ENCODE results near the gene NENF. TPM values are rescaled to one million over a fixed set of nuclear protein-coding genes. Genes with fewer than 3 reads are reported as not detected.
A peak's percentile ranks its signal among the peaks of the same experiment; 100 is the strongest.

Gene NENF
- total RNA-seq, 1 experiment from 2014 or later: 65.3 TPM

DNA sequence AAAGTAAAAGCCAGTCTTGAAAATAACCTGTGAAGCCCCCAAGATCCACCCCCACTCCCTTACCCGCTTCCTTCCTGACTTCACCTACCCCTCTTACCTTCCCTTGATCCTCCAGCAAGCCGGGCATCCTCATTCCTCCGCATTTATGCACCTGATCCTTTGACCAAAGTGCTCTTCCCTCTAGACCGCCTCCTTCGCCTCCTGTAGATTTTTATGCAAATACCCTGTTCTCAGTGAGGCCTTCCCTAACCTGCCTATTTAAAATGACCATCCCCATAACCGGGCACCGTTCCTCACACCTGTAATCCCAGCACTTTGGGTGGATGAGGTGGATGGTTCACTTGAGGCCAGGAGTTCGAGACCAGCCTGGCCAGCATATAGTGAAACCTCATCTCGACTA is 1.1 kb upstream of the NENF start:
- DNase-seq (ENCODE audit: low spot score): no peak

GRCh38 chr1:212432272-212432660 is 454 bp upstream of the NENF start:
- DNase-seq (ENCODE audit: low spot score): no peak

- no peak for DNase-seq (ENCODE audit: low spot score)
These were observed 1.1 kb downstream of the NENF start for GRCh38 chr1:212433577-212434462.

- no peak for DNase-seq (ENCODE audit: low spot score)
These were observed 2.3 kb downstream of the NENF start for GRCh38 chr1:212434992-212435391.

DNA sequence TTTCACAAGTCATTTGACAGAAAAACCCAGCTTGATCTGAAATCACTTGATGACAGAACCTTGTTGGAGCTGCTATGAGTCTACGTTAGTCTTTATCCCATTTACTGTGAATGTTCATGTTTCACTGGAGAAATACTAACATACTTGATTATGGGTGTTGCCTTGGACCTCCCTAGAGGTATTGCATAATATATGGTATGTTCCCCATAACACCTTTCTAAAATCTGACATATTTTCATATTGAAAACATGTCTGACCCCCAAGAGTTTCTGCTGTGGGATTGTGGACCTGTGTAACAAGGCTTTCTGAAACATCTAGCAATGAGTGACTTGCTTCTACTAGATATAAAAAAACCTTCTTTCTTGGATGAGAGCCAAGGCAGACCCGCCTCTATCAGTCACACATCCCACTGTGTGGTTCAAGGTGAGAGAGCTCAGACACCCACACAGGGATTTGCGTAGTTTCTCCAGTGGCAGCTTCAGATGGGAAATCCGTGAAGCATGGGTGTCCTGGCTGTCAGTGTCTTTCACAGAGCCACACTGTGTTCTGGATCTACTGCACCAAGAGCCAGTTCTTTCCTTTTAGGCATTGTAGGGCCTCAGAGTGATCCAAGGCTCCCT is 4.6 kb downstream of the NENF start:
- no peak for DNase-seq (ENCODE audit: low spot score)

DNA sequence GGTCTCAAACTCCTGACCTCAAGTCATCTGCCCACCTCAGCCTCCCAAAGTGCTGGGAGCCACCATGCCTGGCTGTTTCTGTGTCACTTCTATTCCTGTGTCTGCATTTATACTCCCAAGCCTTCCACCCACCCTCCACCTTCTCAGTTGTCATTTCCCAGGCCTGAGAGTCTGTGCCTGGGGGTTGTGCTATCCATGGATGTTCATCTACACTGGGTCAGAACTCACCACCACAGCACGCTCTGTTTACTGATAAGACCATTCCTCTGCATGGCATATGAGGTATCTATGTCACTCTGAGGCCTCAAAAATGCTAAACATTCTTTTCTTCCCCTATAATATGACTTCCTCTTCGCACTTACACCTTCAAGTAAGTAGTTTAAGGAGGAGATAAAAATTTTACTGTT is 6.1 kb downstream of the NENF start:
- DNase-seq (ENCODE audit: low spot score): no peak

- DNase-seq (ENCODE audit: low spot score): no peak
These were observed 7.7 kb downstream of the NENF start for GRCh38 chr1:212440419-212440818.

DNA sequence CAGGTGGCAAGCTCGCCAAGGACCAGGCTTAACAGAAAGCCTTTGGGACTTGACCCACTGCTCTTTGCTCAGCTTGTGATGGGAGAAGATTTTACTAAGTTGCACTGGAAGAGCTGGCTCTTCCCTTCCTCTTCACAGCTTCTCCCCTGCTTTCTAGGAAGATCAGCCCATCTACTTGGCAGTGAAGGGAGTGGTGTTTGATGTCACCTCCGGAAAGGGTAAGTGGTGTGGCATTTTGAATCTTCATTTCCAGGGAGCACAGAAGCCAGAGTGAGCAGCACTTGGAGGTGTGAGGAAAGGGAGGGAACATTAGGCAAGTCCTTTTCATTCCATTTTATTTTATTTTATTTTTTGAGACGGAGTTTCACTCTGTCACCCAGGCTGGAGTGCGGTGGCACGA is 9.7 kb downstream of the NENF start:
- DNase-seq (ENCODE audit: low spot score): no peak

DNA sequence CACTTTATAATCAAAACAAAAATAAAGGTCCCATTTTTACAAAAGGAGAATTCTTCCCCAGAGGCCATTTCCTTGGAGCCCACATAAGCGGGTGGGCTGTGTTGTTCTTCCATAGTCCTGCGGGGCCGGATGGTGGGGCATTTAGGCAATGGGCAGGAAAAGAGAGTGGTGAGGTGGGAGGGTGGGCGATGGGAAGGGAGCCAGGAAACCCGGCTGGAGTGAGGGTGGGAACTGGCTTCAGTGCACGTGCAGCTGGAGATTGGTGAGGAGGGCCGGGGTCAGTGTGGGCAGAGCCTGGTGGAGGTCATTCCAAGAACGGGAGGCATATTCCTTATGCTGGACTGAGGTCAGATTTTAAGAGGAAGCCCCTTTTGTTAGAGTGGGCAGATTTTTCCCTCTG is 13.6 kb downstream of the NENF start:
- DNase-seq (ENCODE audit: low spot score): no peak

GRCh38 chr1:212447478-212447877 is 14.8 kb downstream of the NENF start:
- no peak for DNase-seq (ENCODE audit: low spot score)

GRCh38 chr1:212450331-212450881 is 17.7 kb downstream of the NENF start:
- DNase-seq (ENCODE audit: low spot score): no peak

GRCh38 chr1:212451416-212452322 is 18.9 kb downstream of the NENF start:
- DNase-seq (ENCODE audit: low spot score): no peak

DNA sequence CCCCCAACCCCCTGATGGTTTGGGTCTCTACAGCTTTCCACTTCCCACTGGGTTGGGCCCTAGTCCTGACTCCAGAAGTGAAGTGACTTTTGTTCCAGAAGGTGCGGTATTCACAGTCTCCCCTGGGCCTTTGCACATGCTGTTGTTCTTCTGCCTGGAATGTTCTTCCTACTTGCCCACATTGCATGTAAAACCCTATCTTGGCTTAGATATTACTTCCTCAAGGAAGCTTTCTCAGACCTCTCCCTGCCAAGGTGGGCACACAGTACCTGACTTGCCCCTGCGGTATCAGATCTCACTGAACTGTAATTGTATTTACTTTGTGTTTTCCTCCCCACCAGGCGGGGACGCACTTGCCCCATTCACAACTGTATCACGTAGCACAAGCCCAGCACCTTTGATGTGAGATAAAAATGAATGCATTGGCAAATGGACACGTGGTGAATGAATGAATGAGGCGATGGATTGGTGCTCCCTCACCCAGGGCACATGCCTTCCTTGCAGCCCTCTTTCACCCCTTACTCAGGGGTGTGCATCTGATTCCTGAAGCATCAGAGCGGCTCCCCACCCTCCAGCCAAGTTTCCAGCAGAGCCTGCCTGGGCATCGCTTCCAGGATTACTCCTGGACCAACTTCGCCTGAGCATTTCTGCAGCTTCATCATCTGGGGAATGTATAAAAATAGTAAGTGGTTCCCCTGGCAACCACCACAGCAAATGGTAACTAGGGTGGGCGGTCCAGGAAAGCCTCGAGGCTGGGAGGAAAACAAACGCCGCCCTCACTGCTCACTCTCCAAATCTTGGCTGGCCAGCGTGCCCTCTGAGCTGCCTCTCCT is 19.8 kb downstream of the NENF start:
- no peak for DNase-seq (ENCODE audit: low spot score)

DNA sequence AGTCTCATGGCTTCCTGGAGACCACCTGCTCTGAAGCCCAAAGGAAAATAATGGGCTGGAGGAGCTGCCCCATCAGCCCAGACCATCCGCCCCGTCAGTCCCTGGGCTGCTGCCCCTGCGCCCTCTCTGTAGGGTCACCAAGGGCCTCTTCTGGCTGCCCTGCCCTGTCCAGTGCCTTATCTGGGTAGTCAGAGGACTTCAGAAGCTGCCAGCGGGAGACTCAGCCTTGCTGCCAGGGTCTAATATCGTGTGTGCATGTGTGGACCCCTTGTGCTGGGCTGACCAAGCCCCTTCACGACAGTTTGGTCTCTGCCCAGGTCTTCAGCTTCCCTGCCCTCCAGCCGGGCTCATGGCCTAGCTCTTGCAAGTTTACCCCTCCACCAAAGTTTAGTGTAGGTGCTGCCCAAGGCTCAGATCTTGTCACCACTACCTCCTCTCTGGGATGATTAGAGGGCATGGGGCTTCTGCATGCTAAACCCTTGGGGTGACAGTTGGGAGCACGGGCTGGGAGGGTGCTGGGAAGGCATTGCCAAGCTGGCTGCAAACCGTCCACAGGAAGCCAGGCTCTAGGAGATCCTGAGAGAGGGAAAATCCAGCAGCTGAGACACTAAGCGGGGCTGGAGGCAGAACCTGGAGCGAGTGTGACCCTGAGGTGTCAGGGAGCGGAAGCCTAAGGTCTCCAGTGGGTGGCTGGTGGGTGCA is 20.6 kb downstream of the NENF start:
- DNase-seq (ENCODE audit: low spot score): no peak

DNA sequence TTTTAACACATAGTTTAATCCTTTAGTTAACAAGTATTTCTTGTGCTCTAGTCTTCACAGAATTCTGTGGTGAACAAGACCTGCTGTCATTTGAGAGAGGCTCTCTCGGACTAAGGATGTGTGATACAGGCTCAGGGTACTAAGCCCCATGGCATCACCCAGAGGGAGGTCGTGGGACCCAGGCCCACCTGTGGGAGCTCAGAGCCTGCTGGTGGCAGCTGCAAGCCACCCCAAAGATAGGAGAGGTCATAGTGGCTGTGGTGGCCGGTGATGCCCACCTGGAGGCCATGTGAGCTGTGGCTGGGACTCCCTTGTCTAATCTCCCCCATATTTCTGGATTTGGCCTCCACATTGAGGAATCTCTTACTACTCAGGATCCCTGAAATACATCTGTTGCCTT is 22.0 kb downstream of the NENF start:
- DNase-seq (ENCODE audit: low spot score): no peak

- no peak for DNase-seq (ENCODE audit: low spot score)
These were observed 22.7 kb downstream of the NENF start for GRCh38 chr1:212455401-212455800.

GRCh38 chr1:212455803-212456528 is 23.2 kb downstream of the NENF start:
- peak; percentile 64 for DNase-seq (ENCODE audit: low spot score)

DNA sequence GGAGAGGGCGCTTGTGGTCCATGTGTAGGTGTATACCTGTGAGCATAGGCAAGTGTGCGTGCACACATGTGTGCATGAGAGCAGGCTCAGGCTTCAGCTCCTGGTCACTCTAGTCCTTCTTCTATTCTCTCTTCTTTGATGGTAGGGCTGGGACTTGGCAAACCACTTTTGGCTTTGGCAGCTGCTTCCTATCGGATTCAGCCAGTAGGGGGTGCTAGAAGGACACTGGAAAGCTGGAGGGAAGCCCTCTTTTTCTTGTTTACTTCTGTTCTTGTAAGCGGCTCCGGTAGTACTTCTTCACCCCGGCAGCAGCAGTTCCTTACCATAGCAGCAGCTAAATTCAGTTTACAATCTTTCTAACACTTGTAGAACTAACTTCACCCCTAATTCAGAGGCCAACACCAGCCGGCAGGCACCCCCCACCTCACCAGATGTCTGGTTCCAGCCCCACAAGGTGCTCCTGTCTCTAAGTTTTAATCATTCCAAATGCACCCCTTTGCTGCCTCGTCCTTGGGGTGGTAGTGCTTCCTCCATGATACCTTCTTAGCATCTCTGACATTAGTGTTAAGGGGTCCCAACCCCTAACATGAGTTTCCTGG is 25.1 kb downstream of the NENF start:
- DNase-seq (ENCODE audit: low spot score): peak; percentile 33

DNA sequence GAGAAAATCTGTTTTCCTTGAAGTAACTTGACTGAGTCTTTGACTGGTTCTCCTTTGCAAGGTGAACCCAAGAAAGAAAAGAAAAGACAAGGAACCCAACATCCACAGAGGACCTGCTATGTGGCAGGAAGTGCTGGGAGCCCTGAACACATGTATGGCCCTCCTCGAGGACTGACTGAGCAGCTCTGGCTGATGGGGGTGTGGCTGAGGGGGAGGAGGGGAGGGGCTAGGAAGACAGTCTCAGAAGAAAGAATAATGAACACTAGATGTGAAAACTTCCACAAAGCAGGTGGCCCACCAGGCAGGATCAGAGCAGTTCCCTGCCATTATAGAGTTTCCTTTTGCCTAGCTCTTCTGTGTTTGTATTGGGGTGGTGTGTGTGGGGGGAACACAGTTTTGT is 26.1 kb downstream of the NENF start:
- no peak for DNase-seq (ENCODE audit: low spot score)
